Measurements from ENCODE around the gene DSTN. TPM values are rescaled to one million over a fixed set of nuclear protein-coding genes. Genes with fewer than 3 reads are reported as not detected.

The DSTN gene
- total RNA-seq (300 and 307 TPM in 2 replicates), polyA plus RNA-seq (46.8 and 66.1 TPM in 2 replicates), polyA minus RNA-seq (13.6 and 16.7 TPM in 2 replicates), Bru-seq, nascent RNA (percentile 94 among the genes with signal in this experiment), BruChase-seq, experiment 1, labeled RNA remaining after a 6-hour chase (percentile 93 among the genes with signal in this experiment), BruChase-seq, experiment 2, labeled RNA remaining after a 2-hour chase (percentile 83 among the genes with signal in this experiment)
- polyA plus RNA-seq (2011; cell fraction: cytosol; rRNA removed): 172 and 181 TPM in 2 replicates
- polyA plus RNA-seq (2011; cell fraction: nucleus; rRNA removed): 71.7 and 84.7 TPM in 2 replicates
- 369 and 386 TPM in 2 replicates for polyA plus RNA-seq (2012)
- polyA minus RNA-seq (2011; cell fraction: cytosol; rRNA and poly(A)+ RNA removed): 32.0 TPM
- 18.4 and 19.8 TPM in 2 replicates for polyA minus RNA-seq (2011; cell fraction: nucleus; rRNA and poly(A)+ RNA removed)
- long read RNA-seq, transcript DSTN-201 (4 exons, 3,617 nt): major isoform, 1,316 of 1,544 reads
- long read RNA-seq, transcript DSTN-203 (5 exons, 1,853 nt): minor isoform, 28 of 1,544 reads
- long read RNA-seq, partial matches to known transcripts: 23 of 1,544 reads
- long read RNA-seq, other reads (novel, unspliced or antisense): 177 of 1,544 reads

DNA sequence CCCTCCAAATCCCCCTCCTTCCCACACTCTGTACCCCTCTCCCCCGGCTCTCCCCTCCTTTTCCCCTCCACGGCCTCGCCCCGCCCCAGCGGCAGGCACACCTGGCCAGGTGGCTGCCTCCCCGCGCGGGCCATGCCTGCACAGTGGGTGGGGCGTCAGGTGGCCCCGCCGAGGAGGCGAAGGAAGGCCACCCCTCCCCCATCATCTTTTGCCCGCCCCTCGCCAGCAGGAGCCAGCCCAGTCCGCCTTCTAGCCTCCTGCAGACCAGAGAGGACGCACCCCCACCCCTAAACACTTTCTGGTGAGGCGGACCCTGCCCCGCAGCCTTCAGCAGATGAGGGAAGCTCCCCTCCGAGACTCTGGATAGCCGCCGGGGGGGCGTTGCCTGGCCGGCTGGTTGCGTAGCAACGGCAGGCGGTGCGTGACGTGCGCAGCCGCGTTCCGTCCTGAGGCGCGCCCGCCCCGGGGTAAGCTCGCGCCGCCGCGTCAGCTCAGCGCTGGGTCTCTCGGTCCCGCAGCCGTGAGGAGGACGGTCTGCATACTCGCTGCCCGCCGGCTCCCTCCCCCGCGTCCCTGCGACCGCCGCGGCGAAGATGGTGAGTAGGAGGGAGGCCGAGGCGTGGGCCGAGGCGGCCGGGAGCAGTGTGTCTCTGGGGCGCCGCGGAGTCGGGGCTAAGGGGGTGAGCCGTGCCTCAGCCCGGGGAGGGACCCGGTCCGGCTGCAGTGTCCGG, at the start of gene DSTN:
Gene DSTN, plus strand, starts transcription at position 460 of the 731 bp plus-strand sequence. Its CDS starts 134 bp downstream, at position 594.
- no peaks in the 10 kb centered on the region for H4K20me1 ChIP-seq (replicated peaks; ENCODE audit: control insufficient read depth, extremely low read depth, insufficient read depth, low read length)
- H3K9me1 ChIP-seq (replicated peaks; ENCODE audit: control insufficient read depth, extremely low read depth, insufficient read depth, low read length): no peaks in the 10 kb centered on the region
- peak within 1 kb of the TSS; percentile 90 for H3K9ac ChIP-seq (replicated peaks; ENCODE audit: extremely low read depth, insufficient read depth, low read length)
- FAIRE-seq: peak; percentile 88
- H3K79me2 ChIP-seq (ENCODE audit: control insufficient read depth, insufficient read depth, low read length): peaks cover 47% of the 10 kb centered on the region
- peak within 1 kb of the TSS; percentile 84 to 92 (median 88) for H3K4me3 ChIP-seq (replicated peaks in 1 of 3; ENCODE audit: insufficient read depth in 1 of 3, low read depth in 1 of 3, low read length in 3 of 3)
- dilution Hi-C loops (cut with MboI; ENCODE audit: extremely low pct_ligation_motif_present, low sequenced_read_pairs): no loop called here
- peak; percentile 95 for DNase-seq (ENCODE audit: low read depth, low spot score)
- no peaks in the 10 kb centered on the region for H3K36me3 ChIP-seq (ENCODE audit: control insufficient read depth in 2 of 2, extremely low read depth in 1 of 2, insufficient read depth in 2 of 2, low read length in 2 of 2)
- peak within 1 kb of the TSS; percentile 94 for H3K4me2 ChIP-seq (ENCODE audit: insufficient read depth, low read length)
- peaks cover 23% of the 10 kb centered on the region for H3K4me1 ChIP-seq (ENCODE audit: control insufficient read depth, extremely low read depth, insufficient read depth, low read length)
- H3K9me3 ChIP-seq (replicated peaks; ENCODE audit: control insufficient read depth, insufficient read depth, low read length): no peaks in the 10 kb centered on the region
- peak within 1 kb of the TSS; percentile 41 for H2AFZ ChIP-seq (ENCODE audit: low read depth, low read length)
- H3K27me3 ChIP-seq (ENCODE audit: control insufficient read depth in 2 of 2, insufficient read depth in 2 of 2, low read length in 2 of 2): no peaks in the 10 kb centered on the region
- H3K27ac ChIP-seq (ENCODE audit: insufficient read depth, low read depth, low read length): peak within 1 kb of the TSS; percentile 91
- intact Hi-C loops (cut with micrococcal nuclease): loop anchor here (1.0 to 2.0 kb wide), 8 partner anchors 11 to 402 kb away; partner anchors contain the start of genes BFSP1 and RRBP1
- CTCF ChIA-PET: interaction anchor here (0.6 to 3.1 kb wide), 17 partner anchors 9 to 113 kb away, joined by 3 to 42 read pairs (median 8); partner anchors contain the start of genes BFSP1 and RRBP1
- TF ChIP-seq GATA2 (IDR thresholded peaks at IDR 0.05; ENCODE audit: insufficient read depth, insufficient read length, low read depth, low read length): no peak
- TF ChIP-seq, protein P1, sequence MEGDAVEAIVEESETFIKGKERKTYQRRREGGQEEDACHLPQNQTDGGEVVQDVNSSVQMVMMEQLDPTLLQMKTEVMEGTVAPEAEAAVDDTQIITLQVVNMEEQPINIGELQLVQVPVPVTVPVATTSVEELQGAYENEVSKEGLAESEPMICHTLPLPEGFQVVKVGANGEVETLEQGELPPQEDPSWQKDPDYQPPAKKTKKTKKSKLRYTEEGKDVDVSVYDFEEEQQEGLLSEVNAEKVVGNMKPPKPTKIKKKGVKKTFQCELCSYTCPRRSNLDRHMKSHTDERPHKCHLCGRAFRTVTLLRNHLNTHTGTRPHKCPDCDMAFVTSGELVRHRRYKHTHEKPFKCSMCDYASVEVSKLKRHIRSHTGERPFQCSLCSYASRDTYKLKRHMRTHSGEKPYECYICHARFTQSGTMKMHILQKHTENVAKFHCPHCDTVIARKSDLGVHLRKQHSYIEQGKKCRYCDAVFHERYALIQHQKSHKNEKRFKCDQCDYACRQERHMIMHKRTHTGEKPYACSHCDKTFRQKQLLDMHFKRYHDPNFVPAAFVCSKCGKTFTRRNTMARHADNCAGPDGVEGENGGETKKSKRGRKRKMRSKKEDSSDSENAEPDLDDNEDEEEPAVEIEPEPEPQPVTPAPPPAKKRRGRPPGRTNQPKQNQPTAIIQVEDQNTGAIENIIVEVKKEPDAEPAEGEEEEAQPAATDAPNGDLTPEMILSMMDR (IDR thresholded peaks at IDR 0.05; ENCODE audit: extremely low read depth in 1 of 2, insufficient read depth in 1 of 2, low read depth in 1 of 2, low read length in 2 of 2): no peak
- TF ChIP-seq JUN (IDR thresholded peaks at IDR 0.05; ENCODE audit: borderline replicate concordance, insufficient read depth, insufficient read length, low read depth): no peak
- peak; percentile 87 for TF ChIP-seq POLR2A (IDR thresholded peaks at IDR 0.05; ENCODE audit: low read depth, low read length)
- no peak for TF ChIP-seq FOS (IDR thresholded peaks at IDR 0.05; ENCODE audit: borderline replicate concordance, insufficient read depth, low read length)
- no peak for TF ChIP-seq EZH2 (IDR thresholded peaks at IDR 0.05; ENCODE audit: borderline replicate concordance, low read depth, low read length, severe bottlenecking)
- TF ChIP-seq POLR2AphosphoS5 (IDR thresholded peaks at IDR 0.05; ENCODE audit: insufficient read depth, low read depth, low read length): peak; percentile 87
- TF ChIP-seq, protein P2, sequence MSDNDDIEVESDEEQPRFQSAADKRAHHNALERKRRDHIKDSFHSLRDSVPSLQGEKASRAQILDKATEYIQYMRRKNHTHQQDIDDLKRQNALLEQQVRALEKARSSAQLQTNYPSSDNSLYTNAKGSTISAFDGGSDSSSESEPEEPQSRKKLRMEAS (IDR thresholded peaks at IDR 0.05; ENCODE audit: insufficient read depth, insufficient read length): no peak
- no peak for TF ChIP-seq MYC (IDR thresholded peaks at IDR 0.05; ENCODE audit: low read depth, low read length)
- POLR2A ChIA-PET: interaction anchor here (0.7 to 2.0 kb wide), 9 partner anchors 10 to 40 kb away, joined by 3 to 22 read pairs (median 5); partner anchors contain the start of gene BFSP1
- BruUV-seq (replicated peaks): no TSS peak

Data from endothelial cell of umbilical vein (primary cell).